ENCODE data around the gene MACROH2A1. TPM values are rescaled to one million over a fixed set of nuclear protein-coding genes. Genes with fewer than 3 reads are reported as not detected.

MACROH2A1 gene
- total RNA-seq, 1 experiment from 2014 or later: 83.8 TPM

GRCh38 chr5:135329913-135330797 lies 68.9 kb downstream of the MACROH2A1 start:
- H3K27ac Mint-ChIP-seq: 0 out of 2 replicates have a peak overlapping the region, but pooled peaks have one; percentile 41
- H3K4me1 Mint-ChIP-seq: no peaks in the 10 kb centered on the region
- no peak for DNase-seq (ENCODE audit: low spot score)
- TF ChIP-seq MXD4 (CRISPR knock-in tag; IDR thresholded peaks at IDR 0.05; ENCODE audit: borderline replicate concordance): no peak
- no peak for TF ChIP-seq SMAD4 (CRISPR knock-in tag; IDR thresholded peaks at IDR 0.05)
- no peak for TF ChIP-seq CREM (CRISPR knock-in tag; IDR thresholded peaks at IDR 0.05)
- no peak for TF ChIP-seq ATF3 (CRISPR knock-in tag; conservative IDR thresholded peaks at IDR 0.05)
- no peak for TF ChIP-seq HMGA2 (CRISPR knock-in tag; IDR thresholded peaks at IDR 0.05)
- TF ChIP-seq ZNF121 (CRISPR knock-in tag; IDR thresholded peaks at IDR 0.05): no peak
- H3K4me3 Mint-ChIP-seq: no peak overlapping the region
- H3K27me3 Mint-ChIP-seq (ENCODE audit: low read depth): no peaks in the 10 kb centered on the region
- ChIA-PET POLR2A (interaction anchor here (1.0 kb wide), 1 partner anchor 10 kb away, joined by 3 read pairs; no protein-coding TSS in a partner anchor), CTCF (no interaction called here)
- no peak for ATAC-seq
- no peaks in the 10 kb centered on the region for H3K36me3 Mint-ChIP-seq
- no peaks in the 10 kb centered on the region for H3K9me3 Mint-ChIP-seq

- ChIA-PET CTCF (interaction anchor here (0.6 kb wide), 1 partner anchor 46 kb away, joined by 3 read pairs; no protein-coding TSS in a partner anchor), POLR2A (interaction anchor here (1.0 kb wide), 1 partner anchor 11 kb away, joined by 3 read pairs; no protein-coding TSS in a partner anchor)
- ATAC-seq (no peak), DNase-seq (ENCODE audit: low spot score) (no peak)
- no peak overlapping the region for H3K4me3 Mint-ChIP-seq
- no peaks in the 10 kb centered on the region for H3K9me3 Mint-ChIP-seq
- TF ChIP-seq MYBL2 (CRISPR knock-in tag; IDR thresholded peaks at IDR 0.05): no peak
- no peaks in the 10 kb centered on the region for H3K4me1 Mint-ChIP-seq
- no peaks in the 10 kb centered on the region for H3K27me3 Mint-ChIP-seq (ENCODE audit: low read depth)
- H3K27ac Mint-ChIP-seq: 0 out of 2 replicates have a peak overlapping the region, but pooled peaks have one; percentile 41
- no peaks in the 10 kb centered on the region for H3K36me3 Mint-ChIP-seq
Measured at GRCh38 chr5:135329066-135329912, 69.7 kb downstream of the MACROH2A1 start.

GRCh38 chr5:135328128-135328687 lies 70.8 kb downstream of the MACROH2A1 start:
- H3K36me3 Mint-ChIP-seq: no peaks in the 10 kb centered on the region
- H3K9me3 Mint-ChIP-seq: no peaks in the 10 kb centered on the region
- TF ChIP-seq ZNF219 (CRISPR knock-in tag; IDR thresholded peaks at IDR 0.05; ENCODE audit: borderline replicate concordance) (no peak), OVOL2 (CRISPR knock-in tag; IDR thresholded peaks at IDR 0.05; ENCODE audit: borderline replicate concordance) (no peak)
- DNase-seq (ENCODE audit: low spot score): no peak
- no peaks in the 10 kb centered on the region for H3K4me1 Mint-ChIP-seq
- ChIA-PET CTCF (interaction anchor here (0.6 kb wide), 1 partner anchor 45 kb away, joined by 3 read pairs; no protein-coding TSS in a partner anchor), POLR2A (interaction anchor here (0.6 kb wide), 1 partner anchor 552 kb away, joined by 3 read pairs; no protein-coding TSS in a partner anchor)
- no peaks in the 10 kb centered on the region for H3K27me3 Mint-ChIP-seq (ENCODE audit: low read depth)
- H3K4me3 Mint-ChIP-seq: no peak overlapping the region
- no peak for ATAC-seq
- no peak overlapping the region for H3K27ac Mint-ChIP-seq

- H3K27ac Mint-ChIP-seq: no peak overlapping the region
- no peaks in the 10 kb centered on the region for H3K9me3 Mint-ChIP-seq
- POLR2A ChIA-PET: interaction anchor here (0.6 kb wide), 1 partner anchor 552 kb away, joined by 3 read pairs; no protein-coding TSS in a partner anchor
- H3K4me3 Mint-ChIP-seq: no peak overlapping the region
- ATAC-seq (no peak), DNase-seq (ENCODE audit: low spot score) (no peak)
- no peaks in the 10 kb centered on the region for H3K36me3 Mint-ChIP-seq
- H3K27me3 Mint-ChIP-seq (ENCODE audit: low read depth): no peaks in the 10 kb centered on the region
- H3K4me1 Mint-ChIP-seq: no peaks in the 10 kb centered on the region
- CTCF ChIA-PET: no interaction called here
- no peak for TF ChIP-seq SMAD3 (CRISPR knock-in tag; IDR thresholded peaks at IDR 0.05; ENCODE audit: borderline replicate concordance)
- TF ChIP-seq ATF1 (CRISPR knock-in tag; IDR thresholded peaks at IDR 0.05): no peak
Measured at GRCh38 chr5:135327429-135328127, 71.5 kb downstream of the MACROH2A1 start.
